PC-9 (cell line): ENCODE data around the gene CACNA1H. TPM values are rescaled to one million over a fixed set of nuclear protein-coding genes. Genes with fewer than 3 reads are reported as not detected.

Source experiments
- BruUV-seq: library from RNA; stranded (reverse); fragments of 400-500 nt; replicated peaks from 2 replicates; lab custom pipeline; 2021; lab: Mats Ljungman, UMichigan
- CTCF ChIA-PET: fragments of 300-600 bp; sonication (Branson Sonifier 250); formaldehyde crosslinking; loops from one replicate; lab custom pipeline; 2022; ENCODE audit warnings: antibody characterized with exemption; lab: Charles Lee
- POLR2A ChIA-PET: fragments of 300-600 bp; sonication (Branson Sonifier 250); formaldehyde crosslinking; loops from one replicate; lab custom pipeline; 2022; ENCODE audit warnings: antibody characterized with exemption; ENCODE audit not compliant: unreplicated experiment; lab: Charles Lee
- DNase-seq, 2 experiments: peaks; one replicate each; pipeline versions ENCODE4 v3.0.0 to v3.0.0-alpha.2; 2015 to 2022; ENCODE audit warnings: mixed read lengths in 1 of 2
- H2AFZ ChIP-seq: fragments of 200-600 bp; sonication (generic); 2 replicates; pipeline ENCODE4 v1.8.1; 2017; ENCODE audit warnings: antibody characterized with exemption
- H3F3A ChIP-seq: fragments of 200-600 bp; sonication (generic); 2 replicates; pipeline ENCODE4 v1.8.1; 2017; ENCODE audit warnings: antibody characterized with exemption, mild to moderate bottlenecking, low read depth; ENCODE audit not compliant: insufficient read depth
- H3K27ac ChIP-seq: fragments of 200-600 bp; sonication (generic); 2 replicates; pipeline ENCODE4 v1.6.1; 2016; ENCODE audit warnings: mixed run types
- H3K27me3 ChIP-seq: fragments of 200-600 bp; sonication (generic); 2 replicates; pipeline ENCODE4 v1.6.1; 2016; ENCODE audit warnings: low read depth, mixed run types; ENCODE audit not compliant: insufficient read depth
- H3K36me3 ChIP-seq: fragments of 200-600 bp; sonication (generic); 2 replicates; pipeline ENCODE4 v1.6.1; 2016; ENCODE audit warnings: low read depth, mixed run types
- H3K4me1 ChIP-seq: fragments of 200-600 bp; sonication (generic); replicated peaks from 2 replicates; pipeline ENCODE4 v1.6.1; 2016; ENCODE audit warnings: mixed run types; ENCODE audit not compliant: insufficient read depth
- H3K4me2 ChIP-seq: fragments of 200-600 bp; sonication (generic); 2 replicates; pipeline ENCODE4 v1.6.1; 2017; ENCODE audit warnings: mixed run types
- H3K4me3 ChIP-seq: fragments of 200-600 bp; sonication (generic); 2 replicates; pipeline ENCODE4 v1.6.1; 2016; ENCODE audit warnings: mixed run types
- H3K79me2 ChIP-seq: fragments of 200-600 bp; sonication (generic); 2 replicates; pipeline ENCODE4 v1.6.1; 2017; ENCODE audit warnings: low read depth, mixed run types
- H3K9me2 ChIP-seq: fragments of 200-600 bp; sonication (generic); 2 replicates; pipeline ENCODE4 v1.8.1; 2017; ENCODE audit warnings: mild to moderate bottlenecking; ENCODE audit not compliant: insufficient read depth
- H3K9me3 ChIP-seq: fragments of 200-600 bp; sonication (generic); 2 replicates; pipeline ENCODE4 v1.8.1; 2016; ENCODE audit warnings: low read depth; ENCODE audit not compliant: insufficient read depth
- H4K20me1 ChIP-seq: fragments of 200-600 bp; sonication (generic); 2 replicates; pipeline ENCODE4 v1.8.1; 2017; ENCODE audit not compliant: insufficient read depth
- EZH2 ChIP-seq: fragments of 200-600 bp; sonication (generic); IDR thresholded peaks from 2 replicates; pipeline ENCODE4 v1.8.0; 2017; ENCODE audit warnings: antibody characterized with exemption, low read depth
- intact Hi-C: fragments of 100-400 bp; cut with micrococcal nuclease; formaldehyde crosslinking; loops from one replicate; pipeline ENCODE4 v1.10.0; 2022; ENCODE audit not compliant: unreplicated experiment
- total RNA-seq: library from RNA; stranded (reverse); gene quantifications from 2 replicates; pipeline ENCODE4 v1.2.3, GENCODE V29; 2021
- TF ChIP-seq, protein P1 (sequence below): fragments of 200-600 bp; sonication (generic); conservative IDR thresholded peaks from 2 replicates; pipeline ENCODE4 v1.6.1; 2017; ENCODE audit warnings: mixed run types, antibody characterized with exemption, mild to moderate bottlenecking, moderate library complexity

The CACNA1H gene
- total RNA-seq, 1 experiment from 2014 or later = not detected

DNA sequence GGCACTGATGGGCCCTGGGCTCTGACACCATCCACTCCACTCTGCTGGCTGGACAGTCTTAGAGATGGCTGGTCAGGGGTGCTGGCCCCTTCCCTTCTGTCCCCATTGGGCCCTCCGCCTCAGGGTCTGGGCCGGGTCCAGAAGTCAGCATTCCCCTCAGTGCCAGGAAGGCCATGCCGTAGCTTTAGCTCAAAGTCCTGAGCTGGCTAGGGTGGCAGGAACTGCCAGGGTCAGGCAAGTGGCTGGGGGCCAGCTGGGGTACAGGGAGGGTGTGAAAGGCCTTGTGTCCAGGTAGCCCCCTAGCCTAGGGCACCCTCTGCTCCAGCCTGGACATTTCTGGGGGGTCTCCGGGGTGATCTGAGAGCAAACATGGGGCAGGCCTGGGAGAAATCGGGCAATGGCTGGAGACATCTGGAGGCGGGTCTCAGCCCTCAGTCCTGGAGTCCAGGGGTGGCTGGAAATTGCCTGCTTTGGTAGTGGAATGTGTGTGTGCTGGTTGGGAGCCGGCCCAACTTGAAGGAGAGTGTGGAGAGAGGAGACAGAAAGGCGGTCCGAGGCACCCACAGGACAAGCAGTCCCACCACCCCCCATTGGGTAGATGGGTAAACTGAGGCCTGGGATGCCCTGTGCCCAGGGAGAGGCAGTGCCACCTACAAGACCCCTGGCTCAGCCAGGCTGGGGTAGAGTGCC is 39.6 kb downstream of the CACNA1H start:
- Histone ChIP-seq H3K4me1 (no peaks in the 10 kb centered on the region), H3K4me3 (no peak overlapping the region), H3K4me2 (no peak overlapping the region), H3K27ac (no peak overlapping the region), H3F3A (no peaks in the 10 kb centered on the region), H4K20me1 (0 out of 2 replicates have a peak, but pooled peaks cover 7% of the 10 kb centered on the region), H2AFZ (no peak overlapping the region), H3K9me3 (no peaks in the 10 kb centered on the region), H3K27me3 (peaks cover 14% of the 10 kb centered on the region; the same call in 1 of the 2 replicates), H3K79me2 (no peaks in the 10 kb centered on the region), H3K9me2 (no peaks in the 10 kb centered on the region), H3K36me3 (no peaks in the 10 kb centered on the region)
- no TSS peak for BruUV-seq
- TF ChIP-seq, protein P1, sequence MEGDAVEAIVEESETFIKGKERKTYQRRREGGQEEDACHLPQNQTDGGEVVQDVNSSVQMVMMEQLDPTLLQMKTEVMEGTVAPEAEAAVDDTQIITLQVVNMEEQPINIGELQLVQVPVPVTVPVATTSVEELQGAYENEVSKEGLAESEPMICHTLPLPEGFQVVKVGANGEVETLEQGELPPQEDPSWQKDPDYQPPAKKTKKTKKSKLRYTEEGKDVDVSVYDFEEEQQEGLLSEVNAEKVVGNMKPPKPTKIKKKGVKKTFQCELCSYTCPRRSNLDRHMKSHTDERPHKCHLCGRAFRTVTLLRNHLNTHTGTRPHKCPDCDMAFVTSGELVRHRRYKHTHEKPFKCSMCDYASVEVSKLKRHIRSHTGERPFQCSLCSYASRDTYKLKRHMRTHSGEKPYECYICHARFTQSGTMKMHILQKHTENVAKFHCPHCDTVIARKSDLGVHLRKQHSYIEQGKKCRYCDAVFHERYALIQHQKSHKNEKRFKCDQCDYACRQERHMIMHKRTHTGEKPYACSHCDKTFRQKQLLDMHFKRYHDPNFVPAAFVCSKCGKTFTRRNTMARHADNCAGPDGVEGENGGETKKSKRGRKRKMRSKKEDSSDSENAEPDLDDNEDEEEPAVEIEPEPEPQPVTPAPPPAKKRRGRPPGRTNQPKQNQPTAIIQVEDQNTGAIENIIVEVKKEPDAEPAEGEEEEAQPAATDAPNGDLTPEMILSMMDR = no peak
- TF ChIP-seq EZH2 = no peak
- intact Hi-C loops = no loop called here
- no peak for DNase-seq
- ChIA-PET CTCF (no interaction called here), POLR2A (no interaction called here)

DNA sequence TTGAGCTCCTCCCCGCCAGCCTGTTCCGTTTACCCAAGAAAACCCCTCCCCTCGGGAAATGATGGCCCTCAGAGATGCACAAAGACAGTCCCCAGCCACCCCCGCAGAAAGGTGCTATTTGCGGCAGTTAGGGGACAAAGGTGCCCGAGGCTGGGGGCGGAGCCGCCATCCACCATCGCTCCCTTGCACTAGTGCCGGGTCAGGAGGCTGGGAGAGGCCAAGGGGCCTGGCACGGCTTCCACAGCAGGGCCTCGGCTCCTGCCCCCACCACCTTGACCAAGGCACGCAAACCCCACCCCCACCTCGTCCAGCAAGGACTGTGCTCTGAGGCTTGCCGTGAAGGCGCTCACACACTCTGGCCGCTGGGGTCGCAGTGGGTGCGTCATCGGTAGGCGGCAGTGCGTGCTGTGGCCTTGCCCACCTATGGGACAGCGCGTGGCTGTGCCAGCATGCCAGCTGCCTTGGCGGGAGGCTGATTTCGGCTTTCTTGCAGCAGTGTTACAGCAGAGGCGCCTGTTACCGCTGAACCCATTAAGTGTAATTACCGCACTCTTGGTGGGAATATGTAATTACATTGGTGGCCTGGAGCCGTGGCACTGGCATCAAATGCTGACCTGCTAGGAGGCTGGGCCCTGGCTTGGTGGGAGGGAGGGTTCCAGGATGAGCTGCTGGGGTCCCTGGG is 40.4 kb downstream of the CACNA1H start:
- CTCF ChIA-PET = no interaction called here
- POLR2A ChIA-PET = no interaction called here
- TF ChIP-seq EZH2 = no peak
- TF ChIP-seq, protein P1 = no peak
- intact Hi-C loops = no loop called here
- Histone ChIP-seq H3F3A (no peaks in the 10 kb centered on the region), H3K9me3 (no peaks in the 10 kb centered on the region), H3K36me3 (no peaks in the 10 kb centered on the region), H3K9me2 (no peaks in the 10 kb centered on the region), H3K27me3 (peaks cover 13% of the 10 kb centered on the region; the same call in 1 of the 2 replicates), H3K27ac (no peak overlapping the region), H3K4me1 (no peaks in the 10 kb centered on the region), H3K4me3 (no peak overlapping the region), H3K79me2 (no peaks in the 10 kb centered on the region), H3K4me2 (no peak overlapping the region), H2AFZ (no peak overlapping the region), H4K20me1 (0 out of 2 replicates have a peak, but pooled peaks cover 7% of the 10 kb centered on the region)
- DNase-seq = no peak
- BruUV-seq = no TSS peak

DNA sequence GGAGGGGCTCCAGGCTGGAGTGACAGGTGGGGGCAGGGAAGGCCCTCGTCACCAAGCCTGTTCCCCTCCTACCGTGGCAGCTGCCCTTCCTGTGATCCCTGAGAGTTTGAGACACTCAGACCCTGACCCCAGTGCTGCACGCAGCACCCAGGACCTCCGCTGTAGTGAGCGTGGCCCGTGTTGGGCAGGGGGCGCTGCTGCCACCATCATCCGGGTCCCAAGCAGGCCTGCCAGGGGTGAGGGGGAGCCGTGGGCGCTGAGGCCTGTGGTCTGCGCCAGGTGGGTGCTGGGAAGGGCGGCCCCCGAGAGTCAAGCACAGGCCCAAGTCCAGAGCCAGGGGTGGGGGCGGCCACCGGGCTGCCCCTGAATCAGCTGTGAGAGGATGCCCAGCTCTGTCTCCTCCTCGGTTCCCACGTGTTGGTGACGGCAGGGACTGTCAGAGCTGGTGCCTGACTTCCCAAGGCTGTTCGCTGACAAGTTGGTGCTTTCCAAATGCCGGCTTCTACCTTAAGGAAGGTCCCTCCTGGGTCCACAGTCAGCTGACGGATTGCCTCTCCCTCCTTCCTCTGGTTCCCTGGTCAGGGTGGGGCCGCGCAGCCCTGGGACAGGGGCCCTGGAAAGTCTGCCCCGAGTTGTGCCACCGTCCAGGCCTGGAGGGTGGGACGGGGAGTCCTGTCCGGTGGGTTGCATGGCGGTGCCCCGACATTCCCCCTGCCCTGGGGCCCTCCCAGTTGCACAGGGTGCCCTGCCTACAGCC is 41.1 kb downstream of the CACNA1H start:
- Histone ChIP-seq H3K4me3 (no peak overlapping the region), H3K36me3 (no peaks in the 10 kb centered on the region), H2AFZ (no peak overlapping the region), H3K4me2 (no peak overlapping the region), H3K4me1 (no peaks in the 10 kb centered on the region), H3K27ac (no peak overlapping the region), H3F3A (no peaks in the 10 kb centered on the region), H3K9me2 (no peaks in the 10 kb centered on the region), H3K27me3 (peaks cover 6% of the 10 kb centered on the region; the same call in 1 of the 2 replicates), H4K20me1 (0 out of 2 replicates have a peak, but pooled peaks cover 3% of the 10 kb centered on the region), H3K9me3 (no peaks in the 10 kb centered on the region), H3K79me2 (no peaks in the 10 kb centered on the region)
- no TSS peak for BruUV-seq
- ChIA-PET POLR2A (no interaction called here), CTCF (no interaction called here)
- intact Hi-C loops = no loop called here
- no peak for TF ChIP-seq EZH2
- TF ChIP-seq, protein P1 = no peak
- no peak for DNase-seq
